PFSK-1 (cell line): Measurements from ENCODE around the gene MYO3A.

ENCODE experiments used
- POLR2AphosphoS5 ChIP-seq: IDR thresholded peaks from 2 replicates; pipeline ENCODE4 v1.6.1; 2012; ENCODE audit warnings: low read depth, mild to moderate bottlenecking, control low read depth, low read length, moderate library complexity
- TAF1 ChIP-seq: IDR thresholded peaks from 2 replicates; pipeline ENCODE4 v1.6.1; 2012; ENCODE audit warnings: low read length, control low read depth, borderline replicate concordance; ENCODE audit not compliant: insufficient read depth

DNA sequence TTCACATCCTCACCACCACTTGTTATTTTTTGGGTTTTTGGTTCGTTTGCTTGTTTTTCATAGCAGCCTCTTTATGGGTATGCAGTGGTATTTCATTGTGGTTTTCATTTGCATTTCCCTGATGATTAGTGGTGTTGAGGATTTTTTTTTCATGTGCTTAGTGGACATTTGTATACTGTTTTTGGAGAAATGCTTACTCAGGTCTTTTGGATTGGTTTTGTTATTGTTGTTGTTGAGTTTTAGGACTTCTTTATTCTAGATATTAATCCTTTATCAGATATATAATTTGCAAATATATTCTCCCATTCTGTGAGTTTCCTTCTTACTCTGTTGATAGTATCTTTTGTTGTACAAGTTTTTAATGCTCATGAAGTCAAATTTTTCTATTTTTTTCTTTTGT lies 325.3 kb downstream of the MYO3A start:
- TF ChIP-seq POLR2AphosphoS5 (no peak), TAF1 (no peak)
